Activated naive CD8-positive, alpha-beta T cell treated with anti-CD3 and anti-CD28 coated beads, Interleukin-2, amount 50 U/mL, for 24 hours (primary cell): ENCODE results near the gene SGCA.
A peak's percentile ranks its signal among the peaks of the same experiment; 100 is the strongest.

Source experiments
- ATAC-seq: fragments of 150-1000 bp; cut with Tn5 transposase; one replicate; pipeline ENCODE4 v1.10.0; 2021
- DNase-seq: peaks from one replicate; pipeline ENCODE4 v3.0.0; 2021
- H3K27ac Mint-ChIP-seq: one replicate; pipeline ENCODE4 v1.8.0; 2021; ENCODE audit warnings: mild to moderate bottlenecking, mixed read lengths
- H3K27me3 Mint-ChIP-seq: one replicate; pipeline ENCODE4 v1.8.0; 2021; ENCODE audit warnings: mixed read lengths
- H3K36me3 Mint-ChIP-seq: one replicate; pipeline ENCODE4 v1.8.0; 2021; ENCODE audit warnings: low read depth, mixed read lengths
- H3K4me1 Mint-ChIP-seq: one replicate; pipeline ENCODE4 v1.8.0; 2021; ENCODE audit warnings: mixed read lengths
- H3K4me3 Mint-ChIP-seq: one replicate; pipeline ENCODE4 v1.8.0; 2021; ENCODE audit warnings: mild to moderate bottlenecking, moderate library complexity, mixed read lengths
- H3K9me3 Mint-ChIP-seq: one replicate; pipeline ENCODE4 v1.8.0; 2021; ENCODE audit warnings: mixed read lengths

Gene SGCA

GRCh38 chr17:50129728-50130558, 35.9 kb upstream of the SGCA start, which contains the start of gene SAMD14:
Gene SAMD14, minus strand, starts transcription at chr17:50130160. Its CDS starts 5,201 bp downstream, at chr17:50124959.
- Mint-ChIP-seq H3K9me3 (no peaks in the 10 kb centered on the region), H3K27ac (peak within 1 kb of the TSS; percentile 40), H3K36me3 (peaks cover 9% of the 10 kb centered on the region), H3K4me3 (peak within 1 kb of the TSS; percentile 52), H3K4me1 (peaks cover 21% of the 10 kb centered on the region), H3K27me3 (peaks cover 22% of the 10 kb centered on the region)
- peak; percentile 41 for ATAC-seq
- peak; percentile 30 for DNase-seq

- H3K36me3 Mint-ChIP-seq, result peaks cover 11% of the 10 kb centered on the region
- peak overlapping the region; percentile 40 for H3K27ac Mint-ChIP-seq
- H3K4me1 Mint-ChIP-seq, result peaks cover 21% of the 10 kb centered on the region
- H3K9me3 Mint-ChIP-seq, result no peaks in the 10 kb centered on the region
- DNase-seq (peak; percentile 28), ATAC-seq (peak; percentile 45)
- H3K27me3 Mint-ChIP-seq, result peaks cover 22% of the 10 kb centered on the region
- peak overlapping the region; percentile 52 for H3K4me3 Mint-ChIP-seq
Observed at GRCh38 chr17:50130559-50131305, 35.1 kb upstream of the SGCA start.

GRCh38 chr17:50132104-50132794, 33.6 kb upstream of the SGCA start:
- ATAC-seq, result no peak
- peak overlapping the region; percentile 56 for H3K27ac Mint-ChIP-seq
- no peaks in the 10 kb centered on the region for H3K9me3 Mint-ChIP-seq
- no peak overlapping the region for H3K4me3 Mint-ChIP-seq
- H3K36me3 Mint-ChIP-seq, result peaks cover 24% of the 10 kb centered on the region
- peaks cover 23% of the 10 kb centered on the region for H3K4me1 Mint-ChIP-seq
- DNase-seq, result no peak
- peaks cover 22% of the 10 kb centered on the region for H3K27me3 Mint-ChIP-seq

- Mint-ChIP-seq H3K4me1 (peaks cover 23% of the 10 kb centered on the region), H3K9me3 (no peaks in the 10 kb centered on the region), H3K27me3 (peaks cover 14% of the 10 kb centered on the region), H3K36me3 (peaks cover 33% of the 10 kb centered on the region), H3K4me3 (no peak overlapping the region), H3K27ac (no peak overlapping the region)
- ATAC-seq (no peak), DNase-seq (no peak)
Observed at GRCh38 chr17:50133028-50133768, 32.6 kb upstream of the SGCA start.

GRCh38 chr17:50133769-50134099, 32.1 kb upstream of the SGCA start:
- H3K27ac Mint-ChIP-seq, result no peak overlapping the region
- peaks cover 20% of the 10 kb centered on the region for H3K4me1 Mint-ChIP-seq
- peaks cover 9% of the 10 kb centered on the region for H3K27me3 Mint-ChIP-seq
- H3K4me3 Mint-ChIP-seq, result no peak overlapping the region
- ATAC-seq, result no peak
- H3K9me3 Mint-ChIP-seq, result no peaks in the 10 kb centered on the region
- H3K36me3 Mint-ChIP-seq, result peaks cover 39% of the 10 kb centered on the region
- DNase-seq, result no peak

GRCh38 chr17:50134206-50135110, 31.3 kb upstream of the SGCA start:
- peaks cover 19% of the 10 kb centered on the region for H3K4me1 Mint-ChIP-seq
- H3K27me3 Mint-ChIP-seq, result peaks cover 6% of the 10 kb centered on the region
- no peak overlapping the region for H3K27ac Mint-ChIP-seq
- H3K36me3 Mint-ChIP-seq, result peaks cover 42% of the 10 kb centered on the region
- no peak for DNase-seq
- no peaks in the 10 kb centered on the region for H3K9me3 Mint-ChIP-seq
- H3K4me3 Mint-ChIP-seq, result no peak overlapping the region
- ATAC-seq, result no peak

GRCh38 chr17:50135316-50136095, 30.3 kb upstream of the SGCA start:
- no peak for DNase-seq
- peaks cover 4% of the 10 kb centered on the region for H3K27me3 Mint-ChIP-seq
- no peak overlapping the region for H3K4me3 Mint-ChIP-seq
- H3K27ac Mint-ChIP-seq, result no peak overlapping the region
- H3K4me1 Mint-ChIP-seq, result peaks cover 26% of the 10 kb centered on the region
- peaks cover 51% of the 10 kb centered on the region for H3K36me3 Mint-ChIP-seq
- ATAC-seq, result no peak
- no peaks in the 10 kb centered on the region for H3K9me3 Mint-ChIP-seq

GRCh38 chr17:50136096-50136687, 29.6 kb upstream of the SGCA start:
- Mint-ChIP-seq H3K4me1 (peaks cover 26% of the 10 kb centered on the region), H3K27ac (no peak overlapping the region), H3K36me3 (peaks cover 52% of the 10 kb centered on the region), H3K27me3 (no peaks in the 10 kb centered on the region), H3K9me3 (no peaks in the 10 kb centered on the region), H3K4me3 (no peak overlapping the region)
- no peak for DNase-seq
- no peak for ATAC-seq

GRCh38 chr17:50137042-50137441, 28.8 kb upstream of the SGCA start:
- H3K4me3 Mint-ChIP-seq, result no peak overlapping the region
- peaks cover 57% of the 10 kb centered on the region for H3K36me3 Mint-ChIP-seq
- H3K27ac Mint-ChIP-seq, result no peak overlapping the region
- no peak for DNase-seq
- no peaks in the 10 kb centered on the region for H3K9me3 Mint-ChIP-seq
- H3K4me1 Mint-ChIP-seq, result peaks cover 28% of the 10 kb centered on the region
- no peak for ATAC-seq
- H3K27me3 Mint-ChIP-seq, result no peaks in the 10 kb centered on the region

GRCh38 chr17:50139185-50139783, 26.5 kb upstream of the SGCA start:
- ATAC-seq, result no peak
- Mint-ChIP-seq H3K36me3 (peaks cover 66% of the 10 kb centered on the region), H3K4me1 (peaks cover 43% of the 10 kb centered on the region), H3K27me3 (no peaks in the 10 kb centered on the region), H3K9me3 (no peaks in the 10 kb centered on the region), H3K4me3 (no peak overlapping the region), H3K27ac (no peak overlapping the region)
- DNase-seq, result no peak

GRCh38 chr17:50139950-50140885, 25.6 kb upstream of the SGCA start:
- ATAC-seq (peak; percentile 72), DNase-seq (peak; percentile 86)
- peaks cover 53% of the 10 kb centered on the region for H3K4me1 Mint-ChIP-seq
- no peaks in the 10 kb centered on the region for H3K9me3 Mint-ChIP-seq
- no peaks in the 10 kb centered on the region for H3K27me3 Mint-ChIP-seq
- H3K36me3 Mint-ChIP-seq, result peaks cover 70% of the 10 kb centered on the region
- no peak overlapping the region for H3K27ac Mint-ChIP-seq
- peak overlapping the region; percentile 2 for H3K4me3 Mint-ChIP-seq
